Stimulated activated CD4-positive, alpha-beta T cell treated with anti-CD3 and anti-CD28 coated beads, Interleukin-1b, Interleukin-23, amount 100 ng/mL, for 1 hour (primary cell): ENCODE measurements around the gene ANKRD9.

ENCODE experiments used
- DNase-seq, 2 donors: peaks; one replicate each; pipeline ENCODE4 v3.0.0-alpha.2; 2020; ENCODE audit warnings: low read depth in 2 of 2

Gene ANKRD9

GRCh38 chr14:102472791-102473150 is 36.8 kb downstream of the ANKRD9 start:
- DNase-seq, result no peak

DNA sequence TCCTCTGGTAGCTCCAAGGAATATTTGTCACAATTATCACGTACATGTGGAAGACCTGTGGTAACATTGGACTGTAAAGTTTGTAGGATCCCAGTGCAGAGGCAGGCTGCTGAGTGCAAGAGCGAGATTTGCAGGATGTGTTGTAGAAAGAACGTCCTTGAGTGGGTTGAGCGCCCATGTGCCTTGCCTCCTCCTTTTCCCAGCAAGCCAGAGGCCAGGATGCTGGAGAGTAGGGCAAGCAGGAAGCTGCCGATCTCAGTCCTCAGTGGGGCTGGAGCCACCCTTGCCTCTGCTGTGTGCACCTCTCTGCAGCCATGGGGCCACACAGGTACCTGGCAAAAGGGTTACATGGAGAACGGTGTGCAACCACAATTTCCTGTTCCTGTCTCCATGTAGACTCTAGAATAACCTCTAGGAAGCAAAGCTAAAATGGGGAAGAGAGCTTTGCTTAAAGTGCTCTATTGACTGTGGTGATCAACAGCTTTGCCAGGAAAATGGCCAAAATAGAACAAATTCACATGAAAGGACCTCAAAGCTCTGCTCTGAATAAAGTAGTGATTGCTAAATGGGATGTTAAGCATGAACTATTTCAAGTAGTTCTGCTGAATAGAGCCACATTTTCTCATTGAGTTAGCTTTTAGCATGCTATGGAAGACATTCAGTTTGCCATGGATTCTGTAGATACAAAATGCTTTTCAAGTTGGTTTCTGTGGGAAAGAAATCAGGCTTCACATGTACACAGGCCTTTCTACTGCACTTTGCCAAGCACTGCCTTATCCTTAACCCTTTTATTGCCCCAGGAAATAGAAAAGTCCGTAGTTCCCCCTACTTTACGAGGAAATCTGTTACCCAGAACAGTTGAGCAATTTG is 37.4 kb downstream of the ANKRD9 start:
- no peak for DNase-seq

DNA sequence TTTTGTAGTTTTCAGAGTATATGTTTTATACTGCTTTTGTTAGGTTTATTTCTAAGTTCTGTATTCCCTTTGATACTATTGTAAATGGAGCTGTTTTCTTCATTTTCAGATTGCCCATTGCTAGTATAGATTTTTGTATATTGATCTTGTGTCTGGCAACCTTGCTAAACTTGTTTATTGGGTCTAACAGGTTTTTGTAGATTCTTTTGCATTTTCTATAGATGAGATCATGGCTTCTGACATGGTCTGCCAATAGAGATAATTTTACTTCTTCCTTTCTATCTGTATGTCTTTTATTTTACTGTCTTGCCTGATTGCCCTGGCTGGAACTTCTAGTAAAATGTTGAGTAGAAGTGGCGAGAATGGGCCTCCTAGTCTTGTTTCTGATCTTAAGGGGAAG is 40.3 kb downstream of the ANKRD9 start:
- DNase-seq, result no peak

DNA sequence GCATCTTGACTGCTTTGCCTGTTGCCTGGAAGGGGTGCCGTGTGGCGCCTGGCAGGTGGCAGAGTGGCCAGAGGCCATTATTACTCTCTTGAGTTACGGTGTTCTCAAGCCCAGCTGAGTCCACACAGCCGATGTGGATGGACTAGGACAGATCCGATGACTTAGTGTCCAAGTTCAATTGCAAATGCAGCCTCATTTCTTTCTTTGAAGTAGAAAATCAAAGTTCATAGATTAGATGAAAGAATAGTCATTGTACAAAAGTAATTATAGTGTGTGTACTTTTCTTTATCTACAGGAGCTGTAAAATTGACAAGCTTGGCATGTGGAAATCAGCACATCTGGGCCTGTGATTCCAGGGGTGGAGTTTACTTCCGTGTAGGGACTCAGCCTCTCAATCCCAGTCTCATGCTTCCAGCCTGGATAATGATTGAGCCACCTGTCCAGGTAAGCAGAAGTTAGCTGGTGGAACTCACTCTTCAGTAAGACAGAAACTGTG is 44.7 kb downstream of the ANKRD9 start:
- DNase-seq, result no peak

GRCh38 chr14:102464006-102464405 is 45.6 kb downstream of the ANKRD9 start:
- no peak for DNase-seq

DNA sequence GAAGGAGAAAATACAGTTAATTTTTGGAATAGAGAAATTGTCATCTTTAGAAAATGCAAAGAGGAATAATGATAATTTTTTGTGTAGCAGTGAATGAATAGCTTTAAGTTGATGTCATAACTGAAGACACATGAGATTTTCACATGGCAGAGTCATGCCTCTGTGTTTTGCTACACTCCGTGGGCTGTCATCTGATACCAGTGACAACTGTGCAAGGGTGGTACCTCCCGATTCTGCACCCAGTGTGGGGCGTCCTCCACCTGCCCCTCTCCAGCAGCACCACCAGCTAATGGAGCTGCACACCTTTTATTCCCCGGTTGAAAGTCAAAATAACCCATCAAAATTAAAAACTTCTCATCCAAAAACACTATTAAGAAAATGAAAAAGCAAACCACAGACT is 47.2 kb downstream of the ANKRD9 start:
- DNase-seq, result no peak

- no peak for DNase-seq
Measured at GRCh38 chr14:102461490-102462338, 47.9 kb downstream of the ANKRD9 start.

DNA sequence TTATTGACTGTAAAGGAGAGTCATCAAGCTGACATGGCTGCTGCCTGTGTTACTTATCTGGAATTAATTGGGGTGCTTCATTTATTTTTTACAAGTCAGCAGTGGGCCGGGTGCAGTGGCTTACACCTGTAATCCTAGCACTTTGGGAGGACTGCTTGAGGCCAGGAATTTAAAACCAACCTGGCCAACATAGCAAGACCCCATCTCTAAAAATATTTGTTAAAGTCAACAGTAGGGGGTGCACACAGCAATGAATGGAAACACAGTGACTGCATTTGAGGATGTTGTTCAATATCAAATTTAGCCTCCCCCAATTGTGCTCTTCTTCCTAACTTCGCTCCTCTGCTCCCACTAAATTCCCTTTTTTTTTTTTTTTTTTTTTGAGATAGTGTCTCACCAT is 52.1 kb downstream of the ANKRD9 start:
- DNase-seq, result no peak

GRCh38 chr14:102454711-102455110 is 54.9 kb downstream of the ANKRD9 start:
- DNase-seq, result no peak

DNA sequence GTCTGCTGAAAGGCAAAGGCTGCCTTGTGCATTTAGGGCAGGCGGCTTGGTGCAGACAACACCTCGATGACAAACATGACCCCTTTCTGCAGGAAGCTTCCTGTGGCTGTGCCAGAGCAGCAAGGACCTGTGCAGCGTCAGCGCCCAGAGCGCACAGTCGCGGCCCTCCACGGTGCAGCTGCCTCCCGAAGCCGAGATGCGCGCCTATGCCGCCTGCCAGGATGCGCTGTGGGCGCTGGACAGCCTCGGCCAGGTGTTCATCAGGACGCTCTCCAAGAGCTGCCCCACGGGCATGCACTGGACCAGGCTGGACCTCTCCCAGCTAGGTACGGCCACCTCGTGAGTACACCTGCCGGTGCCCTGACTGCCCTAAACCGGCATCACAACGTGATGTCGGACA is 57.3 kb downstream of the ANKRD9 start:
- no peak for DNase-seq
